Thymus (tissue), 14 donors: ENCODE data around the gene HSD3B7. TPM values are rescaled to one million over a fixed set of nuclear protein-coding genes. Genes with fewer than 3 reads are reported as not detected.
A peak's percentile ranks its signal among the peaks of the same experiment; 100 is the strongest.
"Not testable (repeated sequence)": the region's sequence is repeated elsewhere in the genome, so short reads cannot be mapped to it uniquely, and the experiment has no call there.

ENCODE experiments used
- DNase-seq, 9 donors: peaks; one replicate each; pipeline ENCODE4 v3.0.0-alpha.2; 2013; ENCODE audit warnings: low spot score in 9 of 9, low read depth in 6 of 9, missing footprints in 1 of 9
- H3K27ac ChIP-seq, 2 donors: one replicate each; pipeline ENCODE4 v1.5.1; 2013; ENCODE audit warnings: control low read depth in 1 of 2, low read depth in 1 of 2, low read length in 1 of 2, mild to moderate bottlenecking in 1 of 2, moderate library complexity in 1 of 2
- H3K27me3 ChIP-seq, 2 donors: one replicate each; pipeline ENCODE4 v1.5.1; 2013; ENCODE audit warnings: low read length in 1 of 2; ENCODE audit not compliant: control insufficient read depth in 2 of 2, insufficient read depth in 1 of 2
- H3K36me3 ChIP-seq, 2 donors: one replicate each; pipeline ENCODE4 v1.5.1; 2013; ENCODE audit warnings: low read length in 1 of 2, mild to moderate bottlenecking in 1 of 2, moderate library complexity in 1 of 2; ENCODE audit not compliant: control insufficient read depth in 2 of 2, insufficient read depth in 2 of 2
- H3K4me1 ChIP-seq, 2 donors: one replicate each; pipeline ENCODE4 v1.5.1; 2013; ENCODE audit warnings: low read length in 2 of 2; ENCODE audit not compliant: control insufficient read depth in 2 of 2, insufficient read depth in 2 of 2
- H3K4me3 ChIP-seq, 2 donors: one replicate each; pipeline ENCODE4 v1.5.1; 2013; ENCODE audit warnings: low read length in 2 of 2, control low read depth in 1 of 2, mild to moderate bottlenecking in 1 of 2
- H3K9me3 ChIP-seq, 2 donors: one replicate each; pipeline ENCODE4 v1.5.1; 2013; ENCODE audit warnings: low read length in 1 of 2, mild to moderate bottlenecking in 1 of 2; ENCODE audit not compliant: control insufficient read depth in 2 of 2, insufficient read depth in 1 of 2
- WGBS: extraction: QIAGEN DNeasy Blood & Tissue Kit; methylation state at CpG from one replicate; pipeline ENCODE4 v1.1.7; 2013; 5-methylcytosine and 5-hydroxymethylcytosine counted together
- long read RNA-seq, 10 donors: transcript quantifications; one replicate each; lab custom pipeline, GENCODE V29; 2026
- polyA plus RNA-seq: library from polyadenylated mRNA; stranded (reverse); fragments of 200-250 nt; gene quantifications from one replicate; pipeline ENCODE4 v1.2.3, GENCODE V29; 2013
- total RNA-seq: library from RNA; stranded (reverse); fragments of 120-200 nt; gene quantifications from one replicate; pipeline ENCODE4 v1.2.4, GENCODE V29; 2013
- donor health status: healthy.

HSD3B7 gene
- total RNA-seq = 3.5 TPM
- 8.4 TPM for polyA plus RNA-seq
- long read RNA-seq, donor 1 = 0 reads
- long read RNA-seq, donor 2 = 0 reads
- long read RNA-seq, donor 3 = 0 reads
- long read RNA-seq, donor 4 = 0 reads
- long read RNA-seq, donor 5, partial matches to known transcripts = 0 of 1 reads
- long read RNA-seq, donor 5, other reads (novel, unspliced or antisense) = 0 of 1 reads
- long read RNA-seq, donor 6 = 0 reads
- long read RNA-seq, donor 7 = 0 reads
- long read RNA-seq, donor 8 = 0 reads
- long read RNA-seq, donor 9 = 0 reads
- long read RNA-seq, donor 10 = 0 reads

DNA sequence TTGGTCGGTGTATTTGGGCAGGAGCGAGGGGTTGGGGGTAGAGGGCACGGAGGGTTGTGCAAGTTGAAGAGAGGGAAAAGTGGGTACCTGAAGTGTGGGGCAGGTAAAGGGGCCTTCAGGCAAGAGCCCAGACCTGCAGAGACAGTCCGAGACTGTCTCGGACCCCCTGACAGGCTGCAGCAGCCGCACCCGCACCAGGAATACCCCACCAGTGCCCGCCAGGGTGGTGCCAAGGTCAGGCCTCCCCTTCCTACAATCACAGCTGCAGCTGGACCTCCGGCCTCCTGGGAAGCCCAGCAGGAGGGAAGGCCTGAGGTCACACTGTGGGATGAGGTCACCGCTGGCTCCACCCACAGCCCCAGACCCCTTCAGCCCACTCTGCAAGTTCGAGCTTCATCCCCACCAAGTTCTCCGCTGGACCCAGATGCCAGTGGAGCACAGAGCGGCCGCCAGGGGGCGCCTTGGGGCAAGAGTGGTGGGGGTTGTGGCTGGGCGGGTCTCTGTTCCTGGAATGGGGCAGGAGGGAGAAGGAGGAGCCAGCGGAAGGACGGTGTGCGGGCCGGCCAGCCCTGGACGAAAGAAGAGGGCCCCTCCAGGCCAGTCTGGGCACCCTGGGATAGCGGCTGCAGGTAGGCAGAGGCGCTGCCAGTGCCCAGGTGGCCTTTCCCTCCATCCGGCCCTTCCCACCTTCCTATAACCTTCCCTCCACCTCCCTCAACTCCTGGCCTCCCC, at the start of gene HSD3B7:
HSD3B7 (plus strand) TSS at position 539 of the 732 bp plus-strand sequence. CDS start 452 bp downstream, outside the sequence.
- Histone ChIP-seq H3K4me1 (peaks cover 0 to 2% of the 10 kb centered on the region in 2 donors), H3K4me3 (no peak within 1 kb of the TSS), H3K9me3 (no peaks in the 10 kb centered on the region), H3K27me3 (no peaks in the 10 kb centered on the region), H3K27ac (peak within 1 kb of the TSS in 1 of 2 donors; percentile 43), H3K36me3 (peaks cover 37 to 61% of the 10 kb centered on the region in 2 donors)
- peak in 8 of 9 donors; percentile 15 to 70 (median 48) for DNase-seq
- WGBS = 52% methylated on average over 24 of the region's 24 CpGs

DNA sequence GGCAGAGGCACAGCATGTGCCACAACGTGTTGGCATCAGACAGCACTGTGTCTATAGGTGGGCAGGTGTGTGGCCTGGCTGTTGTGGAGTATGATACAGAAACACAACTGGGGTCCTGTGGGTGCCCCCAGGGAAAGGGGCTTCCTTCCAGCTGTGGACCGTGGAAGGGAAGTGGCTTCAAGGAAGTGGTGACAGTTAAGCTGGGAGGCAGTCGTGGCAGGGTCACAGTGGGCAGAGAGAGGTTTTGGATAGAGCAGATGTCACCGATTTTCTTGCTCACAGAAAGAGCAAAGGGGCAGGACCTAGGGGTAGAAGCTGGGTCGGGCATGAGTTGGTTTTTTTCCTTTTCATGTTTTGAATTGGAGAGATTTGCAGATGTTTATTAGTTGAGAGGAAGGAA, 47.3 kb upstream of the HSD3B7 start:
- DNase-seq = no peak
- WGBS = 8% methylated on average over 5 of the region's 5 CpGs
- peaks cover 5 to 16% of the 10 kb centered on the region in 2 donors for H3K36me3 ChIP-seq
- H3K27ac ChIP-seq = no peak overlapping the region
- H3K4me1 ChIP-seq = peaks cover 0 to 31% of the 10 kb centered on the region in 2 donors
- H3K27me3 ChIP-seq = no peaks in the 10 kb centered on the region
- no peak overlapping the region for H3K4me3 ChIP-seq
- no peaks in the 10 kb centered on the region for H3K9me3 ChIP-seq

DNA sequence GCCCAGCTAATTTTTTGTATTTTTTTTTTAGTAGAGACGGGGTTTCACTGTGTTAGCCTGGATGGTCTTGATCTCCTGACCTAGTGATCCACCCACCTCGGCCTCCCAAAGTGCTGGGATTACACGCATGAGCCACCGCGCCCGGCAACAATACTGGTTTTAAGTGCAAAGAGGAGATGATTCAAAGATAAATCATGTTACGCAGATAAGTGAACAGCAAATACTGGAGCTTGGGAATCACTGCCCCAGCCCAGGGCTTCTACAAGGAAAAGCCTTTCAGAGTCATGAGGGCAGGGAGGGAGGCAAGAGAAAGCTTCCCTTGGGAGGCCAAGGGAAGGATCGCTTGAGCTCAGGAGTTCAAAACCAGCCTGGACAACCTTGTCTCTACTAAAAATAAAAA, 45.4 kb upstream of the HSD3B7 start:
- not testable (repeated sequence) for H3K9me3 ChIP-seq, H3K27me3 ChIP-seq, DNase-seq, H3K4me3 ChIP-seq, H3K27ac ChIP-seq
- H3K4me1 ChIP-seq = peaks cover 0 to 31% of the 10 kb centered on the region in 2 donors
- peaks cover 13 to 29% of the 10 kb centered on the region in 2 donors for H3K36me3 ChIP-seq
- over 99% methylated on average over 8 of the region's 8 CpGs for WGBS

DNA sequence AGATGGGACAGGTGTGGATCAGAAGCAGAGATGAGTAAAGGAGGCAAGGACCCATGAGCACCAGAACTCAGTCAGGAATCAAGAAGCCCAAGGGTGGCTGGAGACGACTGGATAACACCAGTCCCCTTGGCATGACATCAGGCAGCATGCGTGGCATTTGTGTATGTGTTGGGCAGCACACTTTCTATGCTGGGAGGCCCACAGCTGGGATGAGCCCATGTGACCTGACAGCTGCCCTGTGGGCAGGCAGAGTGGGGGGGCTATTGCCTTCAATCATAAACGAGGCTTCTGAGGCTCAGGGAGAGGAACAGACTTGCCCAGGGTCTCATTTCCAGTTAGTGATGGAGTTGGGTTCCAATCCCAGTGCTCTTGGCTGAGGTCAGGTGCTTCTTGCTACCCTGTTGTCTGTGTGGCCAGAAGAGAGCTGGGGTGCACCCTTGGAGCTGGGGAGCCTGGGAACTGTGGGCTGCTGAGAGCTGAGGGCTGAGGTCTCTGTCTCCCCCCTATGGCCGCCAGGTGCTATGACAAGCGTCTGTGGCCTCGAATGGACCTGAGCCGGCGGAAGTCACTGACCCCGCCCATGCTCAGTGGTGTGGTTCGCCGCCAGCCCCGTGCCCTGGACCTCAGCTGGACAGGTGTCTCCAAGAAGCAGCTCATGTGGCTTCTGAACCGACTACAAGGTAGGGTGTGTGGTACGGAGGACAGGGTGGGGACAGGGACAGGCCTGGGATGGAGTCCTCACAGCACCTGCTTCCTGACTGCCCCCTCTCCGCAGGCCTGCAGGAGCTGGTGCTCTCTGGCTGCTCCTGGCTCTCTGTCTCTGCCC, 43.2 kb upstream of the HSD3B7 start:
- no peaks in the 10 kb centered on the region for H3K9me3 ChIP-seq
- peaks cover 0 to 26% of the 10 kb centered on the region in 2 donors for H3K4me1 ChIP-seq
- H3K27me3 ChIP-seq = no peaks in the 10 kb centered on the region
- DNase-seq = peak in 3 of 9 donors; percentile 67 to 73 (median 73)
- WGBS = 33% methylated on average over 15 of the region's 15 CpGs
- peak overlapping the region in 1 of 2 donors; percentile 38 for H3K27ac ChIP-seq
- peaks cover 14 to 30% of the 10 kb centered on the region in 2 donors for H3K36me3 ChIP-seq
- no peak overlapping the region for H3K4me3 ChIP-seq

DNA sequence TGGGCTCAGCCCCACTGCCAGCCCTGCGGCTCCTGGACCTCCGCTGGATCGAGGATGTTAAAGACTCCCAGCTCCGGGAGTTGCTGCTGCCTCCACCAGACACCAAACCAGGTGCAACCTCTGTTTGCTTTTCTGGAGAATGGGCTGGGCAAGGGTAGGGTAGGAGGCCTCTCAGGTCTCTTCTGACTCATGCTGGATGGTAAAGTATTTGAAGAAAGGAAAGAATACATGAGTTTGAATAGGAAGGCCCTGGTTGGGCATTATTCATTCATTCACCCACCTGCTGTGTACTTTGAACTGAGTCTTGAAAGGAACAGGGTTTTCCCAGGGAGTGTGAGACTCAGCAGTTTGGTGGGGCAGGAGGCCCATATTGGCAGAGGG, 42.6 kb upstream of the HSD3B7 start:
- no peaks in the 10 kb centered on the region for H3K27me3 ChIP-seq
- DNase-seq = no peak
- 96% methylated on average over 4 of the region's 4 CpGs for WGBS
- peak overlapping the region in 1 of 2 donors; percentile 38 for H3K27ac ChIP-seq
- peaks cover 16 to 32% of the 10 kb centered on the region in 2 donors for H3K36me3 ChIP-seq
- no peaks in the 10 kb centered on the region for H3K9me3 ChIP-seq
- H3K4me3 ChIP-seq = no peak overlapping the region
- peaks cover 0 to 24% of the 10 kb centered on the region in 2 donors for H3K4me1 ChIP-seq

DNA sequence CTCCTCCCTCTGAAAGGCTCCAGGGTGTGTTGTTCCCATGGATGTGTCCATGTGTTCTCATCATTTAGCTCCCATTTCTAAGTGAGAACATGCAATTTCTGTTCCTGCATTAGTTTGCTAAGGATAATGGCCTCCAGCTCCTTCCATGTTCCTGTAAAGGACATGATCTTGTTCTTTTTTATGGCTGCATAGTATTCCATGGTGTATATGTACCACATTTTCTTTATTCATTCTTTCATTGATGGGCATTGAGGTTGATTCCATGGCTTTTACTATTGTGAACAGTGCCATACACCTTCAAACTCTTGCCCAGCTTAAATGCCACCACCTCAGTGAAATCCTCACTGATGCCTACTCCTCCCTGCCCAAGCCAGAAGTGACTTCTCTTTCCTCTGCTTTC, 40.7 kb upstream of the HSD3B7 start:
- Histone ChIP-seq H3K4me1 (peaks cover 0 to 26% of the 10 kb centered on the region in 2 donors), H3K4me3 (no peak overlapping the region), H3K36me3 (peaks cover 16 to 32% of the 10 kb centered on the region in 2 donors), H3K9me3 (no peaks in the 10 kb centered on the region), H3K27ac (no peak overlapping the region), H3K27me3 (no peaks in the 10 kb centered on the region)
- DNase-seq = no peak

DNA sequence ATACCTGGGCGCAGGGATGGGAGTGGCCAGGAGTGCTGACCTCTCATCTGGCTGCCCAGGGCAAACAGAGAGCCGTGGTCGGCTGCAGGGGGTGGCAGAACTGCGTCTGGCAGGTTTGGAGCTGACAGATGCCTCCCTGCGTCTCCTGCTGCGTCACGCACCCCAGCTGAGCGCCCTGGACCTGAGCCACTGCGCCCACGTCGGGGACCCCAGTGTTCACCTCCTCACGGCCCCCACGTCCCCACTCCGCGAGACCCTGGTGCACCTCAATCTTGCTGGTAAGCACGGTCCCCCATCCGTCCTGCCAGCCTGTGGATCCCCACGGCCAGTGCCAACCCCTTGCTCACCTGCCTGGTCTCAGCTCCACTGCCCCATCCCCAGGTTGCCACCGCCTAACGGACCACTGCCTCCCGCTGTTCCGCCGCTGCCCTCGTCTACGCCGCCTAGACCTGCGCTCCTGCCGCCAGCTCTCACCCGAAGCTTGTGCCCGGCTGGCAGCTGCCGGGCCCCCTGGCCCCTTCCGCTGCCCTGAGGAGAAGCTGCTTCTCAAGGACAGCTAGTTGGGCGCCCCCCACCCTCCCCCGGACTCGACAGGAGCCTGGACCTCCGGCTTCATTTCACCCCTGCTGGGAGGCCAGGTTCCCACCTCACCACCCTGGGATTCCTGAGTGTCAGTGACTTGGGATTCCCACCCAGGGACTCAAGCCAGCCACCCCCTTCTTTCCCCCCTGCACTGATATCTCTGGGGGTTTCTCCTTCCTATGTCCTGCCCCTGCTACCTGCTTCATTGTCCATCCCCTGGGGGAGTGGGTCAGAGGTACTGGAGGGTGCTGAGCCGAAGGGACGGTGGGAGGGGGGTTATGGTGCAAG, 38.1 kb upstream of the HSD3B7 start:
- Histone ChIP-seq H3K36me3 (peaks cover 16 to 27% of the 10 kb centered on the region in 2 donors), H3K27me3 (no peaks in the 10 kb centered on the region), H3K9me3 (no peaks in the 10 kb centered on the region), H3K27ac (no peak overlapping the region), H3K4me3 (no peak overlapping the region), H3K4me1 (peaks cover 12 to 42% of the 10 kb centered on the region in 2 donors)
- no peak for DNase-seq
- WGBS = 97% methylated on average over 38 of the region's 38 CpGs

DNA sequence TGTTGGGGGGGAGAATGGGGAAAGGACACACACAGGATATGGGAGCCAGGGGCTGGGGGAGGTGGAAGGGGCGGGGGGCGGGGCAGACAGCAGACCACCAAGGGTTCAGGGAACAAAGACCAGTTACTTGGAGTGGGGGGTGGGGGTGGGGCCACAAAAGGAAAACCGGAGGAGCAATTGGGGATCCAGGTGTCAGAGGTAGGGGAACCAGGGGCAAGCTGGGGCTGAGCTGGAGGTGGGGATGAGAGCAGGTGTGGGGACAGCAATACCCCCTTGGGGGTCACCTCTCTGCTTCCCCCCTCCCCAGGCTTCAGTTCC, 37.5 kb upstream of the HSD3B7 start:
- H3K9me3 ChIP-seq = no peaks in the 10 kb centered on the region
- WGBS = 91% methylated on average over 3 of the region's 3 CpGs
- H3K36me3 ChIP-seq = peaks cover 16 to 23% of the 10 kb centered on the region in 2 donors
- no peaks in the 10 kb centered on the region for H3K27me3 ChIP-seq
- peaks cover 12 to 36% of the 10 kb centered on the region in 2 donors for H3K4me1 ChIP-seq
- no peak overlapping the region for H3K4me3 ChIP-seq
- no peak for DNase-seq
- peak overlapping the region in 1 of 2 donors; percentile 66 for H3K27ac ChIP-seq
